Measurements from ENCODE around the gene TSHZ2. TPM values are rescaled to one million over a fixed set of nuclear protein-coding genes. Genes with fewer than 3 reads are reported as not detected.

Gene TSHZ2
- total RNA-seq, 1 experiment from 2014 or later = 0.07 TPM

DNA sequence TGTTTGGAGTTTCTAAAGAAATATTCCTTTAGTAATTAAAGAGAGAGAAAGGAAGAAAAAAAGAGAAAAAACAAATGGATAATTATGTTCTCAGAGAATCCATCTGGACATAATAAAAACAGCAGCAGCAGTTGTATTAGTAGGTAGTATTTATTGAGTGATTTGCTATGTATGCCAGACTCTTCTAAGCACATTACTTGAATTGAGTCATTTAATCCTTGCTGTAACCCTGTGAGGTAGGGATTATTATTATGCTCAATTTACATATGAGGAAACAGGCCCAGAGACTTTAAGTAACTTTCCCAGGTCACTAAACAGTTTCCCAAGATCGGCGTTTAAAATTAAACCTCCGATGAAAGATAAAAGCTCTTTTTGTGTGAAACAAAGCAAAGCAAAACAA, 238.8 kb downstream of the TSHZ2 start:
- H3K9me3 ChIP-seq (ENCODE audit: control insufficient read depth in 1 of 2, insufficient read depth in 1 of 2, low read depth in 1 of 2, low read length in 2 of 2) = no peaks in the 10 kb centered on the region
- intact Hi-C loops (cut with micrococcal nuclease) = loop anchor here (10.0 kb wide), 1 partner anchor 896 kb away; no protein-coding TSS in a partner anchor
- H3K4me2 ChIP-seq (ENCODE audit: low read length) = no peak overlapping the region
- H4K20me1 ChIP-seq (ENCODE audit: insufficient read depth) = no peaks in the 10 kb centered on the region
- RAD21 ChIA-PET (ENCODE audit: low non-redundant PET in 1 of 2, low total read pairs in 2 of 2, uncharacterized antibody in 2 of 2, unreplicated experiment in 2 of 2) = no interaction called here
- H3K79me2 ChIP-seq (ENCODE audit: insufficient read depth, low read length) = no peaks in the 10 kb centered on the region
- ATAC-seq (no peak), DNase-seq (ENCODE audit: low read depth, low spot score) (no peak)
- H3K27ac ChIP-seq (ENCODE audit: low read depth, low read length) = no peak overlapping the region
- no peaks in the 10 kb centered on the region for H3K36me3 ChIP-seq (ENCODE audit: control insufficient read depth in 1 of 2, insufficient read depth in 2 of 2, low read length in 2 of 2)
- no peak for TF ChIP-seq RAD21 (IDR thresholded peaks at IDR 0.05; ENCODE audit: low read depth)
- TF ChIP-seq SIN3A (IDR thresholded peaks at IDR 0.05; ENCODE audit: low read depth) = no peak
- no peak for TF ChIP-seq EGR1 (IDR thresholded peaks at IDR 0.05; ENCODE audit: low read depth)
- TF ChIP-seq JUND (IDR thresholded peaks at IDR 0.05) = no peak
- TF ChIP-seq CEBPB (IDR thresholded peaks at IDR 0.05; ENCODE audit: low read depth) = no peak
- TF ChIP-seq, protein P1, sequence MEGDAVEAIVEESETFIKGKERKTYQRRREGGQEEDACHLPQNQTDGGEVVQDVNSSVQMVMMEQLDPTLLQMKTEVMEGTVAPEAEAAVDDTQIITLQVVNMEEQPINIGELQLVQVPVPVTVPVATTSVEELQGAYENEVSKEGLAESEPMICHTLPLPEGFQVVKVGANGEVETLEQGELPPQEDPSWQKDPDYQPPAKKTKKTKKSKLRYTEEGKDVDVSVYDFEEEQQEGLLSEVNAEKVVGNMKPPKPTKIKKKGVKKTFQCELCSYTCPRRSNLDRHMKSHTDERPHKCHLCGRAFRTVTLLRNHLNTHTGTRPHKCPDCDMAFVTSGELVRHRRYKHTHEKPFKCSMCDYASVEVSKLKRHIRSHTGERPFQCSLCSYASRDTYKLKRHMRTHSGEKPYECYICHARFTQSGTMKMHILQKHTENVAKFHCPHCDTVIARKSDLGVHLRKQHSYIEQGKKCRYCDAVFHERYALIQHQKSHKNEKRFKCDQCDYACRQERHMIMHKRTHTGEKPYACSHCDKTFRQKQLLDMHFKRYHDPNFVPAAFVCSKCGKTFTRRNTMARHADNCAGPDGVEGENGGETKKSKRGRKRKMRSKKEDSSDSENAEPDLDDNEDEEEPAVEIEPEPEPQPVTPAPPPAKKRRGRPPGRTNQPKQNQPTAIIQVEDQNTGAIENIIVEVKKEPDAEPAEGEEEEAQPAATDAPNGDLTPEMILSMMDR (IDR thresholded peaks at IDR 0.05 in 2 of 3, conservative IDR thresholded peaks at IDR 0.05 in 1 of 3; ENCODE audit: borderline replicate concordance in 1 of 3, insufficient read depth in 1 of 3, low read depth in 2 of 3, low read length in 2 of 3) = no peak
- TF ChIP-seq ZFX (IDR thresholded peaks at IDR 0.05) = no peak
- TF ChIP-seq POLR2AphosphoS5 (IDR thresholded peaks at IDR 0.05; ENCODE audit: low read depth, low read length) = no peak
- TF ChIP-seq, protein P2, sequence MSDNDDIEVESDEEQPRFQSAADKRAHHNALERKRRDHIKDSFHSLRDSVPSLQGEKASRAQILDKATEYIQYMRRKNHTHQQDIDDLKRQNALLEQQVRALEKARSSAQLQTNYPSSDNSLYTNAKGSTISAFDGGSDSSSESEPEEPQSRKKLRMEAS (IDR thresholded peaks at IDR 0.05) = no peak
- TF ChIP-seq EZH2phosphoT487 (IDR thresholded peaks at IDR 0.05; ENCODE audit: borderline replicate concordance) = no peak
- no peak for TF ChIP-seq POLR2A (IDR thresholded peaks at IDR 0.05; ENCODE audit: borderline replicate concordance, extremely low read depth, insufficient read depth, insufficient read length)
- no peak overlapping the region for H2AFZ ChIP-seq (ENCODE audit: low read depth, low read length, poor library complexity, severe bottlenecking)
- no TSS peak for BruUV-seq (replicated peaks)
- POLR2A ChIA-PET = no interaction called here
- H3K9me2 ChIP-seq (ENCODE audit: insufficient read depth) = no peaks in the 10 kb centered on the region
- peaks cover 37% of the 10 kb centered on the region for H3K27me3 ChIP-seq (ENCODE audit: insufficient read depth, low read length)
- H3K9ac ChIP-seq (ENCODE audit: low read length) = no peak overlapping the region
- no peak overlapping the region for H3K4me3 ChIP-seq (replicated peaks in 1 of 2; ENCODE audit: low read depth in 1 of 2, low read length in 2 of 2)
- CTCF ChIA-PET = no interaction called here
- no peaks in the 10 kb centered on the region for H3K4me1 ChIP-seq (ENCODE audit: control insufficient read depth in 1 of 2, insufficient read depth in 2 of 2, low read length in 2 of 2)

Measured in HCT116 (cell line).